DMS53 (cell line): ENCODE results near the gene PLEKHG2.
"Not testable (repeated sequence)": the region's sequence is repeated elsewhere in the genome, so short reads cannot be mapped to it uniquely, and the experiment has no call there.

Experiments used
- DNase-seq: peaks from one replicate; lab custom pipeline; 2025; lab: John Stamatoyannopoulos, UW

Gene PLEKHG2

GRCh38 chr19:39412100-39412866, at the start of gene PLEKHG2:
Gene PLEKHG2 (plus strand): TSS chr19:39412669. CDS start chr19:39414087, 1,418 bp downstream.
- peak; percentile 100 for DNase-seq

- DNase-seq, result no peak
Observed at GRCh38 chr19:39362682-39363657, 49.5 kb upstream of the PLEKHG2 start.

- DNase-seq, result no peak
Observed at GRCh38 chr19:39363901-39364457, 48.5 kb upstream of the PLEKHG2 start.

- DNase-seq, result no peak
Observed at GRCh38 chr19:39365531-39365930, 46.9 kb upstream of the PLEKHG2 start.

GRCh38 chr19:39369200-39369599, 43.3 kb upstream of the PLEKHG2 start:
- DNase-seq, result no peak

GRCh38 chr19:39370735-39371134, 41.7 kb upstream of the PLEKHG2 start:
- DNase-seq, result no peak

- DNase-seq, result no peak
Observed at GRCh38 chr19:39372047-39372802, 40.2 kb upstream of the PLEKHG2 start.

GRCh38 chr19:39372941-39373340, 39.5 kb upstream of the PLEKHG2 start:
- DNase-seq, result no peak

GRCh38 chr19:39375929-39376328, 36.5 kb upstream of the PLEKHG2 start:
- DNase-seq, result no peak

GRCh38 chr19:39377373-39378362, 34.8 kb upstream of the PLEKHG2 start:
- no peak for DNase-seq

GRCh38 chr19:39379366-39379765, 33.1 kb upstream of the PLEKHG2 start:
- DNase-seq, result not testable (repeated sequence)

- DNase-seq, result no peak
Observed at GRCh38 chr19:39379865-39380396, 32.5 kb upstream of the PLEKHG2 start.

GRCh38 chr19:39380521-39381502, 31.7 kb upstream of the PLEKHG2 start:
- DNase-seq, result no peak

- DNase-seq, result no peak
Observed at GRCh38 chr19:39381910-39382611, 30.4 kb upstream of the PLEKHG2 start.

- DNase-seq, result no peak
Observed at GRCh38 chr19:39382991-39383828, 29.3 kb upstream of the PLEKHG2 start.

GRCh38 chr19:39384839-39385568, 27.5 kb upstream of the PLEKHG2 start:
- no peak for DNase-seq
